Memory B cell (primary cell): ENCODE results near the gene NSG1.

Experiments used
- ATAC-seq: fragments of 150-1000 bp; cut with Tn5 transposase; 2 replicates; pipeline ENCODE4 v1.10.0; 2021; ENCODE audit warnings: low read depth, mild to moderate bottlenecking, moderate library complexity
- DNase-seq, 2 donors: peaks; one replicate each; pipeline ENCODE4 v3.0.0; 2022; ENCODE audit warnings: low spot score in 2 of 2
- H3K27ac Mint-ChIP-seq: one replicate; pipeline ENCODE4 v1.8.0; 2022; ENCODE audit warnings: mild to moderate bottlenecking, moderate library complexity, mixed read lengths
- H3K27me3 Mint-ChIP-seq: one replicate; pipeline ENCODE4 v1.8.0; 2022; ENCODE audit warnings: mixed read lengths
- H3K36me3 Mint-ChIP-seq: one replicate; pipeline ENCODE4 v1.8.0; 2022; ENCODE audit warnings: mild to moderate bottlenecking, mixed read lengths
- H3K4me1 Mint-ChIP-seq: one replicate; pipeline ENCODE4 v1.8.0; 2022; ENCODE audit warnings: mixed read lengths
- H3K4me3 Mint-ChIP-seq: one replicate; pipeline ENCODE4 v1.8.0; 2022; ENCODE audit warnings: mild to moderate bottlenecking, moderate library complexity, mixed read lengths
- H3K9me3 Mint-ChIP-seq: one replicate; pipeline ENCODE4 v1.8.0; 2022; ENCODE audit warnings: mixed read lengths

NSG1 gene

GRCh38 chr4:4384837-4385236 lies 2.1 kb upstream of the NSG1 start:
- H3K36me3 Mint-ChIP-seq, result no peaks in the 10 kb centered on the region
- H3K27ac Mint-ChIP-seq, result no peak overlapping the region
- H3K9me3 Mint-ChIP-seq, result no peaks in the 10 kb centered on the region
- H3K4me3 Mint-ChIP-seq, result no peak overlapping the region
- H3K27me3 Mint-ChIP-seq, result peaks cover 34% of the 10 kb centered on the region
- peaks cover 9% of the 10 kb centered on the region for H3K4me1 Mint-ChIP-seq
- DNase-seq (no peak), ATAC-seq (no peak)

GRCh38 chr4:4385729-4386295 lies 1.1 kb upstream of the NSG1 start:
- no peak for DNase-seq
- Mint-ChIP-seq H3K27ac (no peak overlapping the region), H3K4me1 (peaks cover 9% of the 10 kb centered on the region)

GRCh38 chr4:4386296-4386735 lies 586 bp upstream of the NSG1 start:
- Mint-ChIP-seq H3K27me3 (peaks cover 35% of the 10 kb centered on the region), H3K4me3 (peak overlapping the region; percentile 64), H3K4me1 (peaks cover 9% of the 10 kb centered on the region), H3K9me3 (no peaks in the 10 kb centered on the region), H3K27ac (no peak overlapping the region), H3K36me3 (no peaks in the 10 kb centered on the region)
- no peak for DNase-seq
- no peak for ATAC-seq

More at GRCh38 chr4:4385729-4386295, 1.1 kb upstream of the NSG1 start:
- peak overlapping the region; percentile 64 for H3K4me3 Mint-ChIP-seq
- H3K27me3 Mint-ChIP-seq, result peaks cover 35% of the 10 kb centered on the region
- H3K9me3 Mint-ChIP-seq, result no peaks in the 10 kb centered on the region
- no peak for ATAC-seq
- H3K36me3 Mint-ChIP-seq, result no peaks in the 10 kb centered on the region

GRCh38 chr4:4387531-4388310 lies 819 bp downstream of the NSG1 start:
- no peaks in the 10 kb centered on the region for H3K9me3 Mint-ChIP-seq
- peaks cover 9% of the 10 kb centered on the region for H3K4me1 Mint-ChIP-seq
- no peak overlapping the region for H3K27ac Mint-ChIP-seq
- H3K4me3 Mint-ChIP-seq, result peak overlapping the region; percentile 67
- DNase-seq (no peak), ATAC-seq (no peak)
- H3K36me3 Mint-ChIP-seq, result no peaks in the 10 kb centered on the region
- H3K27me3 Mint-ChIP-seq, result peaks cover 33% of the 10 kb centered on the region

- H3K27ac Mint-ChIP-seq, result no peak overlapping the region
- peaks cover 35% of the 10 kb centered on the region for H3K27me3 Mint-ChIP-seq
Measured at GRCh38 chr4:4388311-4388790, 1.4 kb downstream of the NSG1 start.

GRCh38 chr4:4388836-4389575 lies 2.1 kb downstream of the NSG1 start:
- no peaks in the 10 kb centered on the region for H3K9me3 Mint-ChIP-seq
- no peaks in the 10 kb centered on the region for H3K36me3 Mint-ChIP-seq
- DNase-seq, result no peak
- ATAC-seq, result no peak
- H3K27me3 Mint-ChIP-seq, result peaks cover 36% of the 10 kb centered on the region
- H3K4me1 Mint-ChIP-seq, result peaks cover 9% of the 10 kb centered on the region
- no peak overlapping the region for H3K4me3 Mint-ChIP-seq
- no peak overlapping the region for H3K27ac Mint-ChIP-seq

More at GRCh38 chr4:4388311-4388790, 1.4 kb downstream of the NSG1 start:
- DNase-seq, result no peak
- Mint-ChIP-seq H3K4me3 (peak overlapping the region; percentile 67), H3K4me1 (peaks cover 9% of the 10 kb centered on the region), H3K36me3 (no peaks in the 10 kb centered on the region), H3K9me3 (no peaks in the 10 kb centered on the region)
- no peak for ATAC-seq

GRCh38 chr4:4390046-4390445 lies 3.1 kb downstream of the NSG1 start:
- Mint-ChIP-seq H3K4me3 (no peak overlapping the region), H3K9me3 (no peaks in the 10 kb centered on the region), H3K27ac (no peak overlapping the region), H3K36me3 (no peaks in the 10 kb centered on the region), H3K4me1 (peaks cover 9% of the 10 kb centered on the region), H3K27me3 (peaks cover 28% of the 10 kb centered on the region)
- no peak for DNase-seq
- no peak for ATAC-seq

GRCh38 chr4:4390515-4391240 lies 3.8 kb downstream of the NSG1 start:
- no peak for ATAC-seq
- Mint-ChIP-seq H3K27me3 (peaks cover 28% of the 10 kb centered on the region), H3K4me1 (peaks cover 11% of the 10 kb centered on the region), H3K9me3 (no peaks in the 10 kb centered on the region), H3K27ac (no peak overlapping the region), H3K36me3 (no peaks in the 10 kb centered on the region), H3K4me3 (no peak overlapping the region)
- no peak for DNase-seq

- Mint-ChIP-seq H3K9me3 (no peaks in the 10 kb centered on the region), H3K36me3 (no peaks in the 10 kb centered on the region), H3K4me1 (peaks cover 8% of the 10 kb centered on the region), H3K27ac (no peak overlapping the region), H3K27me3 (peaks cover 26% of the 10 kb centered on the region), H3K4me3 (no peak overlapping the region)
- no peak for ATAC-seq
- DNase-seq, result no peak
Measured at GRCh38 chr4:4391866-4392265, 5.0 kb downstream of the NSG1 start.

GRCh38 chr4:4392501-4393183 lies 5.7 kb downstream of the NSG1 start:
- ATAC-seq (no peak), DNase-seq (no peak)
- peaks cover under 1% of the 10 kb centered on the region for H3K9me3 Mint-ChIP-seq
- peaks cover 8% of the 10 kb centered on the region for H3K4me1 Mint-ChIP-seq
- H3K36me3 Mint-ChIP-seq, result no peaks in the 10 kb centered on the region
- H3K4me3 Mint-ChIP-seq, result no peak overlapping the region
- no peak overlapping the region for H3K27ac Mint-ChIP-seq
- peaks cover 28% of the 10 kb centered on the region for H3K27me3 Mint-ChIP-seq

- no peak overlapping the region for H3K4me3 Mint-ChIP-seq
Measured at GRCh38 chr4:4394644-4395043, 7.7 kb downstream of the NSG1 start.

GRCh38 chr4:4395371-4395770 lies 8.5 kb downstream of the NSG1 start:
- no peaks in the 10 kb centered on the region for H3K36me3 Mint-ChIP-seq
- DNase-seq (no peak), ATAC-seq (no peak)
- H3K27ac Mint-ChIP-seq, result no peak overlapping the region
- H3K4me3 Mint-ChIP-seq, result peak overlapping the region; percentile 68
- peaks cover 12% of the 10 kb centered on the region for H3K27me3 Mint-ChIP-seq
- H3K9me3 Mint-ChIP-seq, result peaks cover 4% of the 10 kb centered on the region
- peaks cover 3% of the 10 kb centered on the region for H3K4me1 Mint-ChIP-seq

More at GRCh38 chr4:4394644-4395043, 7.7 kb downstream of the NSG1 start:
- Mint-ChIP-seq H3K9me3 (peaks cover 4% of the 10 kb centered on the region), H3K27ac (no peak overlapping the region), H3K4me1 (peaks cover 3% of the 10 kb centered on the region), H3K36me3 (no peaks in the 10 kb centered on the region), H3K27me3 (peaks cover 15% of the 10 kb centered on the region)
- DNase-seq (no peak), ATAC-seq (no peak)
